Caco-2 (cell line): ENCODE measurements around the gene DNER. TPM values are rescaled to one million over a fixed set of nuclear protein-coding genes. Genes with fewer than 3 reads are reported as not detected.

ENCODE experiments used
- BruUV-seq: library from RNA; stranded (reverse); fragments of 400-500 nt; replicated peaks from 2 replicates; lab custom pipeline; 2021; lab: Mats Ljungman, UMichigan
- CTCF ChIA-PET: fragments of 300-600 bp; sonication (Branson Sonifier 250); formaldehyde crosslinking; loops from one replicate; lab custom pipeline; 2022; ENCODE audit warnings: antibody characterized with exemption; lab: Charles Lee
- POLR2A ChIA-PET: fragments of 300-600 bp; sonication (Branson Sonifier 250); formaldehyde crosslinking; loops from one replicate; lab custom pipeline; 2022; ENCODE audit warnings: antibody characterized with exemption; lab: Charles Lee
- DNase-seq, 2 experiments: peaks; one replicate each; pipeline versions ENCODE4 v3.0.0 to v3.0.0-alpha.2; 2020 to 2022
- H3K27me3 ChIP-seq: replicated peaks from 2 replicates; pipeline ENCODE4 v1.6.0; 2011; ENCODE audit warnings: low read length; ENCODE audit not compliant: control insufficient read depth, insufficient read depth
- H3K36me3 ChIP-seq: 2 replicates; pipeline ENCODE4 v1.5.1; 2011; ENCODE audit warnings: low read length; ENCODE audit not compliant: control insufficient read depth, insufficient read depth
- H3K4me1 ChIP-seq: fragments of 250-450 bp; sonication (Bioruptor Pico); 2 replicates; pipeline ENCODE4 v1.5.1; 2020; ENCODE audit warnings: mild to moderate bottlenecking
- H3K4me3 ChIP-seq: 2 replicates; pipeline ENCODE4 v1.5.1; 2011; ENCODE audit warnings: low read depth, mild to moderate bottlenecking, control low read depth, low read length
- H3K9me3 ChIP-seq: fragments of 250-450 bp; sonication (Bioruptor Pico); 2 replicates; pipeline ENCODE4 v1.5.1; 2020; ENCODE audit warnings: mild to moderate bottlenecking, moderate library complexity
- H3K27ac Mint-ChIP-seq: one replicate; pipeline ENCODE4 v1.8.0; 2022; ENCODE audit warnings: mixed read lengths; ENCODE audit not compliant: unreplicated experiment
- H3K27me3 Mint-ChIP-seq: one replicate; pipeline ENCODE4 v1.8.0; 2022; ENCODE audit warnings: mixed read lengths; ENCODE audit not compliant: insufficient read depth, unreplicated experiment
- H3K36me3 Mint-ChIP-seq: one replicate; pipeline ENCODE4 v1.8.0; 2022; ENCODE audit warnings: mild to moderate bottlenecking, mixed read lengths; ENCODE audit not compliant: insufficient read depth, unreplicated experiment
- H3K4me1 Mint-ChIP-seq: one replicate; pipeline ENCODE4 v1.8.0; 2022; ENCODE audit warnings: low read depth, mixed read lengths; ENCODE audit not compliant: unreplicated experiment
- H3K4me3 Mint-ChIP-seq: one replicate; pipeline ENCODE4 v1.8.0; 2022; ENCODE audit warnings: mild to moderate bottlenecking, moderate library complexity, mixed read lengths; ENCODE audit not compliant: unreplicated experiment
- H3K9me3 Mint-ChIP-seq: one replicate; pipeline ENCODE4 v1.8.0; 2022; ENCODE audit warnings: mixed read lengths; ENCODE audit not compliant: unreplicated experiment
- CTCF ChIP-seq, 2 experiments: fragments of 200-600 bp in 1 of 2; IDR thresholded peaks; 1 replicate in 1 of 2; 2 replicates in 1 of 2; pipeline versions ENCODE4 v1.5.1 to v1.8.0; 2011 to 2022; ENCODE audit warnings: antibody characterized with exemption in 1 of 2, control low read depth in 1 of 2, inconsistent platforms in 1 of 2, low read depth in 1 of 2, low read length in 1 of 2, mild to moderate bottlenecking in 1 of 2, moderate library complexity in 1 of 2; ENCODE audit not compliant: insufficient read depth in 1 of 2, severe bottlenecking in 1 of 2, unreplicated experiment in 1 of 2
- intact Hi-C: fragments of 100-400 bp; cut with micrococcal nuclease; formaldehyde crosslinking; loops from one replicate; pipeline ENCODE4 v1.10.0; 2022; ENCODE audit not compliant: unreplicated experiment
- total RNA-seq: library from RNA; stranded (reverse); gene quantifications from 2 replicates; pipeline ENCODE4 v1.2.3, GENCODE V29; 2022

DNER gene
- total RNA-seq, 1 experiment from 2014 or later = not detected

- no peaks in the 10 kb centered on the region for H3K4me1 ChIP-seq
- H3K4me3 Mint-ChIP-seq = no peak overlapping the region
- H3K9me3 ChIP-seq = no peaks in the 10 kb centered on the region
- H3K36me3 Mint-ChIP-seq = no peaks in the 10 kb centered on the region
- no peak for DNase-seq
- TF ChIP-seq CTCF (IDR thresholded peaks at IDR 0.05; ENCODE audit: insufficient read depth in 1 of 2, low read depth in 1 of 2, low read length in 1 of 2, severe bottlenecking in 1 of 2, unreplicated experiment in 1 of 2) = no peak
- ChIA-PET CTCF (no interaction called here), POLR2A (no interaction called here)
- peaks cover 6% of the 10 kb centered on the region for H3K27me3 Mint-ChIP-seq
- H3K27me3 ChIP-seq = no peaks in the 10 kb centered on the region
- BruUV-seq = no TSS peak
- H3K4me3 ChIP-seq = no peak overlapping the region
- intact Hi-C loops = no loop called here
- H3K36me3 ChIP-seq = no peaks in the 10 kb centered on the region
- no peaks in the 10 kb centered on the region for H3K9me3 Mint-ChIP-seq
- H3K27ac Mint-ChIP-seq = no peak overlapping the region
- no peaks in the 10 kb centered on the region for H3K4me1 Mint-ChIP-seq
Observed at GRCh38 chr2:229703909-229704630, 10.3 kb downstream of the DNER start.

GRCh38 chr2:229701716-229702115, 12.6 kb downstream of the DNER start:
- H3K36me3 ChIP-seq = no peaks in the 10 kb centered on the region
- POLR2A ChIA-PET = no interaction called here
- no peaks in the 10 kb centered on the region for H3K27me3 ChIP-seq
- H3K9me3 ChIP-seq = no peaks in the 10 kb centered on the region
- no peak for DNase-seq
- no peaks in the 10 kb centered on the region for H3K36me3 Mint-ChIP-seq
- TF ChIP-seq CTCF (IDR thresholded peaks at IDR 0.05; ENCODE audit: insufficient read depth in 1 of 2, low read depth in 1 of 2, low read length in 1 of 2, severe bottlenecking in 1 of 2, unreplicated experiment in 1 of 2) = no peak
- BruUV-seq = no TSS peak
- no peaks in the 10 kb centered on the region for H3K4me1 ChIP-seq
- peaks cover 6% of the 10 kb centered on the region for H3K27me3 Mint-ChIP-seq
- no peak overlapping the region for H3K27ac Mint-ChIP-seq
- H3K4me3 ChIP-seq = no peak overlapping the region
- H3K9me3 Mint-ChIP-seq = no peaks in the 10 kb centered on the region
- intact Hi-C loops = no loop called here
- no peak overlapping the region for H3K4me3 Mint-ChIP-seq
- H3K4me1 Mint-ChIP-seq = no peaks in the 10 kb centered on the region
- CTCF ChIA-PET = no interaction called here

GRCh38 chr2:229701062-229701461, 13.3 kb downstream of the DNER start:
- intact Hi-C loops = no loop called here
- BruUV-seq = no TSS peak
- H3K4me1 ChIP-seq = no peaks in the 10 kb centered on the region
- H3K36me3 Mint-ChIP-seq = no peaks in the 10 kb centered on the region
- no peak overlapping the region for H3K4me3 ChIP-seq
- no peaks in the 10 kb centered on the region for H3K9me3 Mint-ChIP-seq
- no peaks in the 10 kb centered on the region for H3K4me1 Mint-ChIP-seq
- ChIA-PET CTCF (no interaction called here), POLR2A (no interaction called here)
- H3K4me3 Mint-ChIP-seq = no peak overlapping the region
- no peaks in the 10 kb centered on the region for H3K9me3 ChIP-seq
- DNase-seq = no peak
- peaks cover 6% of the 10 kb centered on the region for H3K27me3 Mint-ChIP-seq
- no peak overlapping the region for H3K27ac Mint-ChIP-seq
- no peaks in the 10 kb centered on the region for H3K27me3 ChIP-seq
- no peaks in the 10 kb centered on the region for H3K36me3 ChIP-seq
- no peak for TF ChIP-seq CTCF (IDR thresholded peaks at IDR 0.05; ENCODE audit: insufficient read depth in 1 of 2, low read depth in 1 of 2, low read length in 1 of 2, severe bottlenecking in 1 of 2, unreplicated experiment in 1 of 2)
